NCI-H2171 (cell line): ENCODE data around the gene DGKH.

Experiments used
- DNase-seq: peaks from one replicate; lab custom pipeline; 2025; lab: John Stamatoyannopoulos, UW

DGKH gene

DNA sequence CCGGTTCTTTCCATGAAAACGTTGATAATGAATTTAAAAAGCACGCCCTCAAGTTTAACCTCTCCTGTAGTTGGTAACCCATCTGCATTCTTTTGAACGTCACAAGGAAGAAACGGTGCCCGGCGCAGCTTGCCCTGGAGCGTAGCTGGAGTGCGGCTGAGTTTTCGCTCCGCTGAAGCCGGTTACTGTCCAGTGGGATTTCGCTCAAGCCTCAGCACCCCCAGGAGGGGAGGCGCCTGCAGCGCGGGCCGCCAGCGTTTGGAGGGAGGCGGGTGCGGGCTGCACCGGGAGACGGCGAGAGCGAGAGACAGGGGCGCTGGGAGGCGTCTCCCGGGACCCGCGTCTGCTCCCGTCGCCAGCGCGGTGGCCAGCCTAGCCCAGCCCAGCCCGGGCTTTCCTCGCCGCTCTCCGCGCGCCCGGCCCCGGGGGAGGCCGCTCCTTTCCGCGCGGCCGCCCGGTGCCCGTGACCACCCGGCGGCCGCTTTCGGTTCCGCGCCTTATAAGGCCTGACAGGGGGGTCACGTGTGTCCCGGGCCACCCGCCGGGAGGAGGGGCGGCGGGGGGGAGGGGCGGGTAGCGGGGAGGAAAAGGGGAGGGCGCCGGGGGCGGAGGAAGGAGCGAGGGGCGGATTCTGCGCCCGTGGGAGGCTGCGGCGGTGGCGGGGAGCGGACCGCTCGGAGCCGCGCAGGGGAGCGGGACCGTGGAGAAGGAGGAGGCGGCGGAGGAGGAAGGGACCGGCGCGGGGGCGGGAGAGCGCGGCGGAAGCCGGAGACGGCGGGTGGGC, 8.3 kb upstream of the DGKH start:
- peak; percentile 49 for DNase-seq

GRCh38 chr13:42040730-42041010, 7.8 kb upstream of the DGKH start:
- no peak for DNase-seq

- DNase-seq: peak; percentile 27
Measured at GRCh38 chr13:42041011-42041683, 7.3 kb upstream of the DGKH start.

- no peak for DNase-seq
Measured at GRCh38 chr13:42041684-42042035, 6.8 kb upstream of the DGKH start.

DNA sequence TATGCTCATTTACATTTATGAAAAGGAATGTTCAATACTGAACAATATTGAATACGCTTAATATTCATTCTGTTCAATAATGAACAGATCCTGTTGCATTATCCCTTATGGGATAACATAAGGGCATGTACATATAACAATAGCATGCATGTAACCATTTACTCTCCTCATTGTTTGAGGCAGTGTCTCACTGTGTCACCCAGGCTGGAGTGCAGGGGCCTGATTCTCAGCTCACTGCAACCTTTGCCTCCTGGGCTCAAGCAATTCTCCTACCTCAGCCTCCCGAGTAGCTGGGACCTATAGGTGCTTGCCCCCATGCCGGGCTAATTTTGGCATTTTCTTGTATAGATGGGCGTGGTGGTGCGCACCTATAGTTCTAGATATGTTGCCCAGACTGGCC, 4.8 kb upstream of the DGKH start:
- no peak for DNase-seq

GRCh38 chr13:42046448-42046847, 2.0 kb upstream of the DGKH start:
- DNase-seq: no peak

- DNase-seq: peak; percentile 1
Measured at GRCh38 chr13:42047561-42048341, 697 bp upstream of the DGKH start.

GRCh38 chr13:42048684-42049453, 421 bp downstream of the DGKH start:
- peak; percentile 30 for DNase-seq

- DNase-seq: no peak
Measured at GRCh38 chr13:42049454-42049813, 986 bp downstream of the DGKH start.

- no peak for DNase-seq
Measured at GRCh38 chr13:42054798-42055499, 6.5 kb downstream of the DGKH start.

GRCh38 chr13:42055500-42056085, 7.1 kb downstream of the DGKH start:
- DNase-seq: no peak

GRCh38 chr13:42056146-42056545, 7.7 kb downstream of the DGKH start:
- DNase-seq: no peak

GRCh38 chr13:42056583-42056982, 8.1 kb downstream of the DGKH start:
- DNase-seq: no peak

DNA sequence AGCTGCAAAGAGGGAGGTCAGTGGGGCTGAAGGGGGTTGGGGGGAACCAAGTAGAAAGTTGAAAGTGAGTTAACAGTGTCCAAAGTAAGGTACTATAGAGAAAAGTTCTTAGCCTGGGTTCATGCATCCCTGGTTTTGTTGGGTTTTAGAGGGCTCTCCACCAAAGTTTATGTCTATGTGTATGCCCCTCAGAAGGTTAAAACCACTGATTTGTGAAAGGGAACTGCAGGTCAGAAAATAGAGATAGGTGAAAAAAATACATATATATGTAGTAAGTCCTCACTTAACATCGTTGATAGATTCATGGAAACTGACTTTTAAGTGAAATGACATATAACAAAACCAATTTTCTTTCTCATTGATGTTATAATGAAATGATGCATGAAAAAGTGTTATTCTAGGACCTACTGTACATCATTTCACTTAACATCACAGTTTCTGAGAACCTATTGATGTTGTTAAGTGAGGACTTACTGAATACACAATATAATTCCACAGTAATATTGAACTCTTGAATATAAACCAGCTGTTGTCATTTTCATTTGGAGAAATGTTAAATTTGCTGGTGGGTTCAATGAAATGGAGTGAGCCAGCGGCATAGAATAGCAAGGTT, 9.6 kb downstream of the DGKH start:
- no peak for DNase-seq

DNA sequence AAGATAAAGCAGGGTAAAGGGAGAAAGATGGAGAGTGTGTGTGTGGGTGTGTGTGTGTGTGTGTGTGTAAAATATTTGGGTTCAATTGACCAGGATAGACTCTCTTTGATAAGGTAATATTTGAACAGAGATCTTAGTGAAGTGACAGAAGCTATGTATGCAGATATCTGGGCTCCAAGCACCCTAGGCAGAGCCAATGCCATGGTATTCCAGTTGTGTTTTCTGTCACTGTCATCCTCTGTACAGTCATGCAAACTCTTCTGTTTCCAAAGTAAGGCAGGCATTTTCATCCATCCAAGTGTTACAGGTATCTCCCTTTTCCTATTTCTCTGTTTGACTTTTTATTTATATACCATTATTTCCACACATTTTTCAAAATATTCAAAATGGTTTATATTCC, 13.5 kb downstream of the DGKH start:
- DNase-seq: no peak

GRCh38 chr13:42063105-42063504, 14.7 kb downstream of the DGKH start:
- no peak for DNase-seq

GRCh38 chr13:42064259-42064658, 15.8 kb downstream of the DGKH start:
- DNase-seq: no peak

- no peak for DNase-seq
Measured at GRCh38 chr13:42064966-42065365, 16.5 kb downstream of the DGKH start.

DNA sequence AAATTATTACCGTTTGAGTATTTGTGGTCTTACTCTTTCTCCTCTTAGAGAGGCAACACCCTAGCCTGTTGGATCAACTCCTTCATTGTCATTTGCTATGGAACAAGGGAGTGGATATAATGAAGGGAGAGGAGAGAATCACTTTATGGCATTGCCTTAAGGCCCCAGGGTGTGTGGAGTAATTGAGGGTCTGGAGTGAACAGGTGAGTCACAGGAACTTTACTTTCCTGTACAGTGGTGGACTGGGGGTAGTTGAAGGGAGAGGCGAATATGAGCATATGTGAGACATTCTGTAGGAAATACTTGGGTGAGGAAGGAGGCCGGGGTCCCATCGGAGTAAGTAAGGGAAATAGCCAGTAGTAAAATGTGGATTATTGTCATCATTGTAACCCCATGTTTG, 17.0 kb downstream of the DGKH start:
- no peak for DNase-seq

GRCh38 chr13:42066542-42066941, 18.1 kb downstream of the DGKH start:
- DNase-seq: no peak

DNA sequence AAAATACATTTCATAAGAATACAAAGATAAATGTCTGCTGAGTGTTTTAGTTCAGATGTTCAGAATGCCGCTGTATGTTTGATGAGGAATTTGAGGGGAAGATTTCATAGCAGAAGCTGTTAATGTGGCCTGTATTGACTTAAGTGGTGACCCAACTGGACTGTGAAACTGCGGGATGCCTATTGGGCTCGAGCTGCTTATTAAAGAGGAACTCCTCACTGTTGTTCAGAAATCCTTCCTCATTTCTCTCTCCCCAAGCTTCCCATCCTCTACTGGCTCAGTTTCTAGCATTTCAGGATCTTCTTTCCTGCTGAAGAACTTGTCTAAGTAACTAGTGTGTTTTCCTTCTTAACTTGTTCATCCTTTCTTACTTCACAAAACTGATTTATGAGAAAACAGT, 20.4 kb downstream of the DGKH start:
- no peak for DNase-seq
